Keratinocyte (primary cell): Measurements from ENCODE around the gene ANKRD6. TPM values are rescaled to one million over a fixed set of nuclear protein-coding genes. Genes with fewer than 3 reads are reported as not detected.

Source experiments
- DNase-seq: peaks from one replicate; pipeline ENCODE4 v3.0.0-alpha.2; 2011; ENCODE audit warnings: low read depth, missing footprints, low spot score
- FAIRE-seq: peaks from 2 replicates; lab custom pipeline; 2011; peaks lifted over from hg19 to GRCh38; lab: Jason Lieb, UNC
- H2AFZ ChIP-seq: 2 replicates; pipeline ENCODE4 v1.6.0; 2012; ENCODE audit warnings: low read length, control low read depth, inconsistent platforms; ENCODE audit not compliant: control insufficient read depth
- H3K27ac ChIP-seq: 2 replicates; pipeline ENCODE4 v1.5.1; 2011; ENCODE audit warnings: low read length; ENCODE audit not compliant: control insufficient read depth, insufficient read depth
- H3K27me3 ChIP-seq: 3 replicates; pipeline ENCODE4 v1.6.0; 2011; ENCODE audit warnings: low read length; ENCODE audit not compliant: control insufficient read depth, insufficient read depth; ENCODE audit errors: extremely low read depth
- H3K36me3 ChIP-seq, 2 experiments: 2 replicates in 1 of 2; 3 replicates in 1 of 2; pipeline ENCODE4 v1.5.1; 2011; ENCODE audit warnings: low read length in 2 of 2, mild to moderate bottlenecking in 1 of 2; ENCODE audit not compliant: control insufficient read depth in 2 of 2, insufficient read depth in 2 of 2; ENCODE audit errors: extremely low read depth in 1 of 2
- H3K4me1 ChIP-seq: 3 replicates; pipeline ENCODE4 v1.5.1; 2011; ENCODE audit warnings: low read length; ENCODE audit not compliant: control insufficient read depth, insufficient read depth; ENCODE audit errors: extremely low read depth
- H3K4me2 ChIP-seq: 3 replicates; pipeline ENCODE4 v1.6.0; 2011; ENCODE audit warnings: low read depth, low read length; ENCODE audit not compliant: control insufficient read depth, insufficient read depth; ENCODE audit errors: extremely low read depth
- H3K4me3 ChIP-seq, 3 experiments: fragments of 200-600 bp in 1 of 3; sonication (generic) in 1 of 3; 2 replicates in 2 of 3; 3 replicates in 1 of 3; pipeline ENCODE4 v1.5.1; 2011 to 2016; ENCODE audit warnings: low read length in 3 of 3, mild to moderate bottlenecking in 3 of 3, control low read depth in 2 of 3, inconsistent platforms in 1 of 3, low read depth in 1 of 3, mixed read lengths in 1 of 3, mixed run types in 1 of 3, moderate library complexity in 1 of 3; ENCODE audit not compliant: control insufficient read depth in 2 of 3, insufficient read depth in 2 of 3; ENCODE audit errors: extremely low read depth in 1 of 3
- H3K79me2 ChIP-seq: 2 replicates; pipeline ENCODE4 v1.6.0; 2012; ENCODE audit warnings: low read length; ENCODE audit not compliant: control insufficient read depth, insufficient read depth
- H3K9ac ChIP-seq: 3 replicates; pipeline ENCODE4 v1.6.0; 2011; ENCODE audit warnings: low read length; ENCODE audit not compliant: control insufficient read depth, insufficient read depth; ENCODE audit errors: extremely low read depth
- H3K9me1 ChIP-seq: 3 replicates; pipeline ENCODE4 v1.6.0; 2011; ENCODE audit warnings: low read length; ENCODE audit not compliant: control insufficient read depth, insufficient read depth; ENCODE audit errors: extremely low read depth
- H3K9me3 ChIP-seq: 2 replicates; pipeline ENCODE4 v1.5.1; 2012; ENCODE audit warnings: low read depth, low read length; ENCODE audit not compliant: control insufficient read depth
- H4K20me1 ChIP-seq: 3 replicates; pipeline ENCODE4 v1.6.0; 2011; ENCODE audit warnings: low read length; ENCODE audit not compliant: control insufficient read depth, insufficient read depth; ENCODE audit errors: extremely low read depth
- EZH2 ChIP-seq: IDR thresholded peaks from one replicate; pipeline ENCODE4 v1.6.1; 2012; ENCODE audit warnings: inconsistent platforms, mild to moderate bottlenecking, low read length, moderate library complexity
- dilution Hi-C: fragments of 300-500 bp; cut with MboI; formaldehyde crosslinking; loops from one replicate; pipeline ENCODE4 v1.7.0; 2020; ENCODE audit warnings: low sequenced_read_pairs; ENCODE audit not compliant: extremely low pct_ligation_motif_present
- polyA plus RNA-seq, 5 experiments: library from polyadenylated mRNA; depleted of rRNA in 3 of 5; stranded (reverse) in 3 of 5; stranded (forward) in 1 of 5; unstranded in 1 of 5; fragments of >200 nt; gene quantifications; 1 replicate in 1 of 5; 2 replicates in 3 of 5; 3 replicates in 1 of 5; pipeline versions ENCODE4 v1.2.1 to v1.2.3, GENCODE V29; 2011 to 2012; ENCODE audit warnings: missing spikeins in 2 of 5, low read depth in 1 of 5, low replicate concordance in 1 of 5
- TF ChIP-seq, protein P1 (sequence below), 3 experiments: IDR thresholded peaks in 1 of 3; conservative IDR thresholded peaks in 1 of 3; optimal IDR thresholded peaks in 1 of 3; 2 replicates in 2 of 3; 3 replicates in 1 of 3; pipeline versions ENCODE3 to v1.5.1; 2011; ENCODE audit warnings: low read length in 3 of 3, mild to moderate bottlenecking in 3 of 3, moderate library complexity in 2 of 3, control low read depth in 1 of 3, inconsistent platforms in 1 of 3; ENCODE audit not compliant: insufficient read depth in 2 of 3; ENCODE audit errors: extremely low read depth in 1 of 3

Gene ANKRD6
- polyA plus RNA-seq, 1 donor (not counting 4 experiments of a cell fraction or from before 2014, with no cell fraction given): 5.7 TPM

DNA sequence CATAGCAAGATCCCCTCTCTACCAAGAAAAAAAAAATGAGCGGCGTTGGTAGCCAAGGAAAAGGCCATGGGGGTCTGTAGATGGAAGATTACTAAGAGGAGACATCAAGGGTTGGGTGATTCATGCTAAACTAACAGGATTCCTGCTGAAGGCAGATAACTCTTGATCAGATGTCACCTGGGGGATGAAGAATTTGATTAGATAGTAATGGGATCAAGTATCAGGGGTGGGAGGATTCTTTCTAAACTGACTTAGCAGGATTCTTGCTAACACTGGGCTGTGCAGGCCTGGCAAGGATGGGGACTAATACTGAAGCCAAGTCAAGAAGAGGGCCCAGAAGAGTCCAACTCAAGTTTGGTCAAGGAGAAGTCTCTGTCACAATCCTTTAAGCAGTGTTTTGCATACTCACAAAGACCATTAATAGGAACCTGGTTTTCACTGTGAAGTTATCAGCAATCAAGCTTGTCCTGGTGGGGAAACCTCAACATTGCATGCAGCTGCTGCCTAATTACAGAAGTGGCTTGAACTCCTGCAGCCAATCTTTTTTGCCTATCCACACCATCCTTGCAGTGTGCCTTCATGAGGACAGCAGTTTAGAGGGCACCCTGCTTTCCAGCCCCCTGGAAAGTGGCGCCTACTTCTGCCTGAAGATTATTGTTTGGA is 61.3 kb downstream of the ANKRD6 start:
- no peak overlapping the region for H2AFZ ChIP-seq

DNA sequence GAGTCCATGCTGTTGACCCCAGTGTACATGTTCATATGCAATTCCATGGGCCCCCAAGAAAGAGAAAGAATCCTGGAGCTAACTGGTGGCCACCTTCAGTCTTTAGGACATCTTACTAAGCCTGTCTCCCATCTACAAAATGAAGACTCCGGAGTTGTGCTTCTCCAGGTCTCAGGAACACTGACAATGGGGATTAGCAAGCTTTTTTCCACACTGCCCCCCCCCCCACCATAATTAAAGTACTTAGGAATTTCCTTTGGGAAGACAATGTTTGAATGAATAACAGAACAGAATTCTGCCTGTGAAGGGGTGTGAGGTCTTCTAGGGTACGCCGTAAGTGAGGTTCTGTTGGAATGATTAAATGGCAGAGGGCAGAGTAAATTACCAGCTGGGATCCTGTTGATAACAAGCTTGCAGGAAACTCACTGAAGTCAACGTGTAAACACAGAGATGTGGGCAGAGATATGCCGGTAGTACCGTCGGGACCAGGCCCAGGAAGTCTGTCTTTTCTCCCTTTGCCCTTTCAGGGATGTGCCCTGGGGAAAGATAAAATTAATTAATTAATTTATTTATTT is 63.1 kb downstream of the ANKRD6 start:
- Histone ChIP-seq H3K4me1 (no peaks in the 10 kb centered on the region), H3K4me2 (no peak overlapping the region), H3K36me3 (no peaks in the 10 kb centered on the region), H3K9ac (no peak overlapping the region), H3K9me1 (no peaks in the 10 kb centered on the region), H3K27me3 (no peaks in the 10 kb centered on the region), H2AFZ (no peak overlapping the region), H3K9me3 (no peaks in the 10 kb centered on the region), H4K20me1 (no peaks in the 10 kb centered on the region), H3K27ac (no peak overlapping the region), H3K4me3 (no peak overlapping the region), H3K79me2 (no peaks in the 10 kb centered on the region)
- no peak for DNase-seq
- no peak for FAIRE-seq
- TF ChIP-seq, protein P1, sequence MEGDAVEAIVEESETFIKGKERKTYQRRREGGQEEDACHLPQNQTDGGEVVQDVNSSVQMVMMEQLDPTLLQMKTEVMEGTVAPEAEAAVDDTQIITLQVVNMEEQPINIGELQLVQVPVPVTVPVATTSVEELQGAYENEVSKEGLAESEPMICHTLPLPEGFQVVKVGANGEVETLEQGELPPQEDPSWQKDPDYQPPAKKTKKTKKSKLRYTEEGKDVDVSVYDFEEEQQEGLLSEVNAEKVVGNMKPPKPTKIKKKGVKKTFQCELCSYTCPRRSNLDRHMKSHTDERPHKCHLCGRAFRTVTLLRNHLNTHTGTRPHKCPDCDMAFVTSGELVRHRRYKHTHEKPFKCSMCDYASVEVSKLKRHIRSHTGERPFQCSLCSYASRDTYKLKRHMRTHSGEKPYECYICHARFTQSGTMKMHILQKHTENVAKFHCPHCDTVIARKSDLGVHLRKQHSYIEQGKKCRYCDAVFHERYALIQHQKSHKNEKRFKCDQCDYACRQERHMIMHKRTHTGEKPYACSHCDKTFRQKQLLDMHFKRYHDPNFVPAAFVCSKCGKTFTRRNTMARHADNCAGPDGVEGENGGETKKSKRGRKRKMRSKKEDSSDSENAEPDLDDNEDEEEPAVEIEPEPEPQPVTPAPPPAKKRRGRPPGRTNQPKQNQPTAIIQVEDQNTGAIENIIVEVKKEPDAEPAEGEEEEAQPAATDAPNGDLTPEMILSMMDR (optimal IDR thresholded peaks at IDR 0.05 in 1 of 3, IDR thresholded peaks at IDR 0.05 in 1 of 3, conservative IDR thresholded peaks at IDR 0.05 in 1 of 3; ENCODE audit: extremely low read depth in 1 of 3, insufficient read depth in 2 of 3, low read length in 3 of 3): no peak
- TF ChIP-seq EZH2: no peak
- dilution Hi-C loops: no loop called here

More for the DNA sequence above, 61.3 kb downstream of the ANKRD6 start:
- Histone ChIP-seq H3K4me2 (no peak overlapping the region), H3K27me3 (no peaks in the 10 kb centered on the region), H3K9me1 (no peaks in the 10 kb centered on the region), H3K9me3 (no peaks in the 10 kb centered on the region), H3K79me2 (no peaks in the 10 kb centered on the region), H4K20me1 (no peaks in the 10 kb centered on the region), H3K27ac (no peak overlapping the region), H3K4me3 (no peak overlapping the region), H3K36me3 (no peaks in the 10 kb centered on the region), H3K9ac (no peak overlapping the region), H3K4me1 (no peaks in the 10 kb centered on the region)
- dilution Hi-C loops: no loop called here
- no peak for FAIRE-seq
- no peak for TF ChIP-seq EZH2
- TF ChIP-seq, protein P1 (optimal IDR thresholded peaks at IDR 0.05 in 1 of 3, IDR thresholded peaks at IDR 0.05 in 1 of 3, conservative IDR thresholded peaks at IDR 0.05 in 1 of 3; ENCODE audit: extremely low read depth in 1 of 3, insufficient read depth in 2 of 3, low read length in 3 of 3): peak in 1 of 3 experiments; percentile 9
- no peak for DNase-seq
